Activated naive CD4-positive, alpha-beta T cell treated with anti-CD3 and anti-CD28 coated beads, Interleukin-2, amount 50 U/mL, for 72 hours (primary cell): ENCODE results near the gene FERD3L. TPM values are rescaled to one million over a fixed set of nuclear protein-coding genes. Genes with fewer than 3 reads are reported as not detected.
A peak's percentile ranks its signal among the peaks of the same experiment; 100 is the strongest.

Experiments used
- ATAC-seq, 2 donors: fragments of 150-1000 bp; cut with Tn5 transposase; 2 replicates each; pipeline ENCODE4 v1.10.0; 2021; ENCODE audit warnings: mild to moderate bottlenecking in 2 of 2, moderate library complexity in 2 of 2
- DNase-seq, 2 donors: peaks; one replicate each; pipeline ENCODE4 v3.0.0; 2021 to 2022; ENCODE audit warnings: low spot score in 2 of 2
- H3K27ac Mint-ChIP-seq, 2 donors: one replicate each; pipeline ENCODE4 v1.8.0; 2022; ENCODE audit warnings: mild to moderate bottlenecking in 2 of 2, mixed read lengths in 2 of 2
- H3K36me3 Mint-ChIP-seq, 2 donors: one replicate each; pipeline ENCODE4 v1.8.0; 2022; ENCODE audit warnings: mixed read lengths in 2 of 2
- H3K9me3 Mint-ChIP-seq, 2 donors: one replicate each; pipeline ENCODE4 v1.8.0; 2022; ENCODE audit warnings: mixed read lengths in 2 of 2
- total RNA-seq, 2 donors: library from RNA; stranded (reverse); gene quantifications; one replicate each; pipeline ENCODE4 v1.2.3, GENCODE V29; 2022

Gene FERD3L
- total RNA-seq, 2 donors from 2014 or later: not detected

DNA sequence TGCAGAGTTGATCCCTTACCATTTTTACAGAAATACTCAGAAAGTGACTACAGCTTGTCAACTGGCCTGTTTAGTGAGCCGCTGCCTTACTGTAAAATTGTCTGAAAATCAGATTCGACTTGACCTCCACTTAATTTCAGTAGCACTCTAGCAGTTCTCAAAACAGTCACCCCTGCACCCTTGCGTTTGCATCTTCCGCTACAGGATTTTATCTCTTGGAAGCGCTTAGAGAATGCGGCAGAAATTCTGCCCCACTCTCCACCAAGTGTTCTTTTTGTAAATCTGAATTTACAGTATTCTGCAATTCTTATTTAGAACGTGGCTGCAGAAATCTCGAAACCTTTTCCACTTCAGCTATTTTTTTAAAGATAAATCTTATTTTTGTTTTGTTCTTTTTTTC, 25.8 kb downstream of the FERD3L start:
- H3K36me3 Mint-ChIP-seq: peaks cover 0 to 4% of the 10 kb centered on the region in 2 donors
- ATAC-seq: no peak
- no peaks in the 10 kb centered on the region for H3K9me3 Mint-ChIP-seq
- H3K27ac Mint-ChIP-seq: no peak overlapping the region
- DNase-seq: no peak

DNA sequence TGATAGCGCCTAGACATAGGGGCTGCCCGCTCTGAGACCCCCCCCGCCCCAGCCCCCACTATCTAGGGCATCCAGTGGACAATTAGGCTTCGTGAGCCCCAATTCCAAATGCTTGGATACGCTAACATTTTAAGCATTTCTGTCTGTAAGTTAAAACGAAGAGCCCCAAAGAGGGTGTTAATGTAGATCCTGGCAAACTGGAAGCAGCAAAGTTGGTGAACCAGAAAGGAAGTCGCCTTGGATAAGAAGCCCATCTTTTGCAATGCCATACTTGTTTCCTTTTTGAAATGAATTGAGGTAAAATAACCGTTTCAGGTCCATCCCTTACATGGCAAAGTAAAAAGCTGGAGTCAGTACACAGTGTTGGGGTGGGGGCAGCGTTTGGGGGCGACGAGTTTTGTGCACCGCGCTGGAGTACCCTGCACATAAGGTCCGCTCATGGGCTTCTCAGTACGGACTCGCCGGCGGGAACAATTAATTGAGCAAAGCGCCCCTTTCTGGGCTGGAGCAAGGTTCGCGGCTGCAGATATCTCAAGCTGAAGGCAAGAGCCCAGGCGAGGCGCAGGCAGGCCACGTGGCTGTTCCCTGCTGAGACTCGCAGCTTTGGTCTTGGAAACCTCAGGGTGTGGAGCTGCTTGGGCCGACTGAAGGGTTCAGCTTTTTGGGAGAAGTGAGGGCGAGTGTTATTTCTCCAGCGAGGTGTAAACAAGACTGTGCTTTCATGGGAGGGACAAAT, 26.4 kb downstream of the FERD3L start:
- DNase-seq (no peak), ATAC-seq (no peak)
- peaks cover 0 to 4% of the 10 kb centered on the region in 2 donors for H3K36me3 Mint-ChIP-seq
- no peak overlapping the region for H3K27ac Mint-ChIP-seq
- no peaks in the 10 kb centered on the region for H3K9me3 Mint-ChIP-seq

- Mint-ChIP-seq H3K9me3 (no peaks in the 10 kb centered on the region), H3K36me3 (peaks cover 0 to 4% of the 10 kb centered on the region in 2 donors), H3K27ac (no peak overlapping the region)
- ATAC-seq (no peak), DNase-seq (no peak)
Observed at GRCh38 chr7:19117870-19118608, 27.2 kb downstream of the FERD3L start.

DNA sequence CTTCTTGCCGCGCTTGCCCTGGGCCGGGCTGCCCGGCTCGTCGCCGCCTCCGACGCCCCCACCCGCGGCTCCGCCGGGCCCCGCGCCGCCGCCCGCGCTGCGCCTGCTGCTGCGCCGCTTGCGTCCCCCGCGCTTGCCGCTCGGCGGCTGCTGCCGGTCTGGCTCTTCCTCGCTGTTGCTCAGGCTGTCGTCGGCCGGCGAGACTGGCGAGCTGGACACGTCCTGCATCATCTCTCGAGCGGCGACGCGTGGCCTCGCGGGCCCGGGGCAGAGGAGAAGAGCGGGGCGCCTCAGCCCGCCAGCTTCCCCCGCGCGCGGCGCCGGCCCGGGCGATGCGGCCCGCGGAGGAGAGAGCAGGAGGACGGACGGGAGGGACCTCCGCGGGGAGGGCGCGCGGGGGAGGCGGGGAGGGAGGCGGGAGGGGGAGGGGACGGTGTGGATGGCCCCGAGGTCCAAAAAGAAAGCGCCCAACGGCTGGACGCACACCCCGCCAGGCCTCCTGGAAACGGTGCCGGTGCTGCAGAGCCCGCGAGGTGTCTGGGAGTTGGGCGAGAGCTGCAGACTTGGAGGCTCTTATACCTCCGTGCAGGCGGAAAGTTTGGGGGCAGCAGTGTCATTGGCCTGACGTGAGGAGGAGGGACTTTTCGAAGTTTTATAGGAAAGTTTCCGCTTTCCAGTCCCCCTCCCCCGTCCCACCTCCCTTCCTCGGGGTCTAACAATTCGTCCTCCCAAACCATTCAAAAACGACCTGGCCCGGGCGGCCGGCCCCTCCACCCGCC, 27.9 kb downstream of the FERD3L start, which contains the start of gene TWIST1:
Gene TWIST1 (minus strand): TSS at position 546 of the 779 bp plus-strand sequence. CDS start 315 bp downstream, at position 231.
- H3K36me3 Mint-ChIP-seq: peaks cover 0 to 4% of the 10 kb centered on the region in 2 donors
- ATAC-seq (peak in 1 of 2 donors; percentile 51), DNase-seq (peak in 1 of 2 donors; percentile 4)

DNA sequence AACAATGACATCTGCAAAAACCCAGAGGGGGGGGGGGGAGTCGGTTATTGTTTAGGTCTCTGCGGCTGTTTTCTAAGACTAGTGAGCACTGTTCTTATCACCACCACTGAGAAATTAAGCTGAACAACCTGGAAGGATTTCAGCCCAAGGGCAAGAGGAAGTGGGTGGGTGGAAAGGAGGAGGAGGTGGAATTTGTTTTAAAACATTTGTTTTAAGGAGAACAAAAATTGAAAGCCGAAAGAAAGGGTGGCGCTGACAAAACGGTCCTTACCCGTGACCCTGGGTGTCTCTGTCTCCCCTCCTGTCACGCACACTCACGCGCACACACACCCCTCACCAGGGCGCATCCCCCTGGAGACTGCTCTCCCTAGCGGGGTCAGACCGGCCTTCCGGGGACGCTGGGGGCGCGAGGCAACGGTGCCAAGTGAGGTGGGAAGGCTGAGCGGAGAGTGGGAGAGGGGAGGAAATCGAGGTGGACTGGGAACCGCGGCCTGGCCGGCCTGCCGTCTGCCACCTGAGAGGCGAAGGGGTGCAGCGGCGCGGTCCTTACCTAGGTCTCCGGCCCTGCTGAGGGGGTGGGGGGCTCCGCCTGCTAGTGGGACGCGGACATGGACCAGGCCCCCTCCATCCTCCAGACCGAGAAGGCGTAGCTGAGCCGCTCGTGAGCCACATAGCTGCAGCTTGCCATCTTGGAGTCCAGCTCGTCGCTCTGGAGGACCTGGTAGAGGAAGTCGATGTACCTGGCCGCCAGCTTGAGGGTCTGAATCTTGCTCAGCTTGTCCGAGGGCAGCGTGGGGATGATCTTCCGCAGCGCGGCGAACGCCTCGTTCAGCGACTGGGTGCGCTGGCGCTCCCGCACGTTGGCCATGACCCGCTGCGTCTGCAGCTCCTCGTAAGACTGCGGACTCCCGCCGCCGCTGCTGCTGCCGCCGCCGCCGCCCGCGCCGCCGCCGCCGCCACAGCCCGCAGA, 28.8 kb downstream of the FERD3L start:
- no peaks in the 10 kb centered on the region for H3K9me3 Mint-ChIP-seq
- ATAC-seq: peak in 1 of 2 donors; percentile 48
- DNase-seq: peak in 1 of 2 donors; percentile 6
- H3K27ac Mint-ChIP-seq: no peak overlapping the region
- H3K36me3 Mint-ChIP-seq: peaks cover 7 to 9% of the 10 kb centered on the region in 2 donors

More for the DNA sequence above, 27.9 kb downstream of the FERD3L start, which contains the start of gene TWIST1:
- no peak within 1 kb of the TSS for H3K27ac Mint-ChIP-seq
- H3K9me3 Mint-ChIP-seq: no peaks in the 10 kb centered on the region

DNA sequence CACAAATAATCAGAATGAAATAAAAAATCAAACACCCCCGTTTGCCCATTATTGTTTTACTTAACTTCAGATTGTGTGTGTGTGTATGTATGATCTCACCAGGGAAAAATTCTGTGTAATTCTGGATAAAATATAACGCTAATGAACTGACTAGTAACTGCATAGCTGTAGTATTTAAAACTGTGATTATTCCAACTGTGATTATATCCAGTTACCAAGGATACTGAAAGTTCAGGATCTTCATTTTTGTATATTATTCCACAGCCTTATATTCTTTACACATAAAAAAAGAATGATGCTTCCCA, 30.7 kb downstream of the FERD3L start:
- Mint-ChIP-seq H3K9me3 (no peaks in the 10 kb centered on the region), H3K36me3 (peaks cover 11 to 15% of the 10 kb centered on the region in 2 donors), H3K27ac (no peak overlapping the region)
- DNase-seq (no peak), ATAC-seq (no peak)

DNA sequence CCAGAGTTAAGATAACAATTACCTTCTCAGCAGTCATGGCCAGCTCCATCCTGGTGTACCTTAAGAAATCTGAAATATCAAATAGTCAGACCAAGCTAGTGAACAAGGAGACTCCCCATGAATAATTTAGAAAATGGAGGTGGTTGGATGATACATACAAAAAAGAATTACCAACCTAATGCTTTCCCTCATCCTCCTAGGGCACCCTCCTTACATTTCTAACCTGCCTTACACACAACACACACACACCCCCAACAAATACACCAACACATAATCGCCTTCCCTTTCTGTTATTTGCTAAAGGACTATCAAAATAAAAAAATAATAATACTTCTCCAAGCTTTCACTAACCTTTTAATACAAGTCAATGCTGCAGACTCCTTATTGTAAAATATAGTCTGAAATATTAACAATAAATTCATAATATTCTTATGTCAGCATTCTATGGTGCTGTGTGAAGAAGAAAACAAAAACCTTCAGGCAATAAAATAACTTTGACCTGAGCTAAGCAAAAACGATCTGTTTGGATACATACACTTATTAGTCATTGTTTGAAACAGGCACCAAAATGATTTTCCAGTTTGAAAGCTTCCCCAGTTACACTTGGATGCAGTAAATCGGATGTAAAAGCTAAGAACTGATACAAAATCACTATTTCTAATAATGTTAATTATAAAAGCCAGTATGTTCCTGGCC, 31.2 kb downstream of the FERD3L start:
- no peak overlapping the region for H3K27ac Mint-ChIP-seq
- ATAC-seq: no peak
- H3K9me3 Mint-ChIP-seq: no peaks in the 10 kb centered on the region
- DNase-seq: no peak
- peaks cover 16 to 20% of the 10 kb centered on the region in 2 donors for H3K36me3 Mint-ChIP-seq

- Mint-ChIP-seq H3K27ac (no peak overlapping the region), H3K9me3 (peaks cover 0 to 3% of the 10 kb centered on the region in 2 donors), H3K36me3 (peaks cover 24 to 30% of the 10 kb centered on the region in 2 donors)
- ATAC-seq (no peak), DNase-seq (no peak)
Observed at GRCh38 chr7:19113002-19113350, 32.2 kb downstream of the FERD3L start.

DNA sequence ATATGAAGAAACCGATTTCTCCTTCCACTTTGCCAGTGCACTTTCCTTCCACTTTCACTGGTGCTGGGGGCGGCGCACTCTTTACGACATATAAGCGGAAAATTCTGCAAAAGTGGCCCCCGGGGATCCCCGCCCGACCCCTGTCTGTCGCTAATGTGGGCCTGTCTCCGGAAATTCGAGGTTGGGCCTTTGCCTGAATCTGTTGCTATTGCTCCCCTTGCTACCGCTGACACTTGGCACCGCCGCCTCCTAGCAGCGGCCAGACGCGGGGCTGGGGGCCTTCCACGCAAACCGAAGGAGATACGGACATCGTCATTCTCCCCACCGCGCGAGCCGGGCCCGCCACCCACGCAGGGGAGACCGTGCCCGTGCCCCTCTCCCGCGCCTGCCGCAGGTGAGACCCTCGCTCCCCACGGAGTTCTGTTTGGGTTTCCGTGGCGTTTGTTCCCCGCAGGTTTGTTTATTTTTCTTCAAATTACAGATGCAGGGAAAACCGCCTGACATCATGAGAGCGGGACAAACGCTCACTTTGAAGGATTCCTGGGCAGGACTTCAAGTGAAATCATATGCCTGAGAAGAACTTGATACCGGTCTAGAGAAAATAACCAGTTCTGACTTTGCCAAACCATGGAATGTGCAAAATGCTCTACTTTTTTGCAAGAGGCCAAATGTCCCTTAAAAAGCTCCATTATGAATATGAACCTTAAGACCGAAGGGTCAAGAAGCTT, 32.8 kb downstream of the FERD3L start:
- peaks cover 0 to 3% of the 10 kb centered on the region in 2 donors for H3K9me3 Mint-ChIP-seq
- peaks cover 29 to 35% of the 10 kb centered on the region in 2 donors for H3K36me3 Mint-ChIP-seq
- H3K27ac Mint-ChIP-seq: no peak overlapping the region
- no peak for ATAC-seq
- no peak for DNase-seq

- peaks cover 0 to 3% of the 10 kb centered on the region in 2 donors for H3K9me3 Mint-ChIP-seq
- no peak for ATAC-seq
- no peak overlapping the region for H3K27ac Mint-ChIP-seq
- no peak for DNase-seq
- peaks cover 31 to 42% of the 10 kb centered on the region in 2 donors for H3K36me3 Mint-ChIP-seq
Observed at GRCh38 chr7:19111474-19112273, 33.5 kb downstream of the FERD3L start.

DNA sequence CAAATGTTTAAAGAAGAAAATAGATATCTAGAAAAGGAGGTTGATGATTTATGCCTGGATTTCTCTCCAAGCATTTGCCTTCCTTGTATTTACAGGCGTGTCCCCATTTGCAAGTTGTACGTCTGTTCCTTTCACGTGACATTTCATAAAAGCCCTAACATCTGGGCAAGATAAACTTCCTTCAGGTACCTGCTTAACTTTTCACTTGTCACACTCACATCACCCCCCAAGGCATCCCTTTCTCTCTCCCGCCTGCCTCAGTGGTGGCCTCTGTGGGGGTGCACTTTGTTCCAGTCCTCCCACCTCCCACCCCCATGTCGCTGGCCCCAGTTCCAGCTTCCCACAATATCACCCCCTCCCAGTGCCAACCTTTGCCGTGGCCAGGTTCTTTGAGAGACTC, 34.4 kb downstream of the FERD3L start:
- DNase-seq (no peak), ATAC-seq (no peak)
- H3K9me3 Mint-ChIP-seq: peaks cover 0 to 3% of the 10 kb centered on the region in 2 donors
- H3K27ac Mint-ChIP-seq: no peak overlapping the region
- H3K36me3 Mint-ChIP-seq: peaks cover 31 to 51% of the 10 kb centered on the region in 2 donors

GRCh38 chr7:19110026-19110730, 35.0 kb downstream of the FERD3L start:
- DNase-seq: no peak
- no peak for ATAC-seq
- peaks cover 31 to 53% of the 10 kb centered on the region in 2 donors for H3K36me3 Mint-ChIP-seq
- H3K27ac Mint-ChIP-seq: no peak overlapping the region
- H3K9me3 Mint-ChIP-seq: peaks cover 0 to 3% of the 10 kb centered on the region in 2 donors

- no peak overlapping the region for H3K27ac Mint-ChIP-seq
- ATAC-seq: no peak
Observed at GRCh38 chr7:19109000-19109946, 35.9 kb downstream of the FERD3L start.

More at GRCh38 chr7:19109000-19109946, 35.9 kb downstream of the FERD3L start:
- no peak for DNase-seq
- Mint-ChIP-seq H3K36me3 (peaks cover 31 to 48% of the 10 kb centered on the region in 2 donors), H3K9me3 (peaks cover 0 to 3% of the 10 kb centered on the region in 2 donors)
